Hematopoietic multipotent progenitor cell (in vitro differentiated cells): ENCODE measurements around the gene AARS1. TPM values are rescaled to one million over a fixed set of nuclear protein-coding genes. Genes with fewer than 3 reads are reported as not detected.
"Not testable (repeated sequence)": the region's sequence is repeated elsewhere in the genome, so short reads cannot be mapped to it uniquely, and the experiment has no call there.

Source experiments
- DNase-seq, 3 donors: peaks; one replicate each; pipeline ENCODE4 v3.0.0-alpha.2; 2011 to 2015; ENCODE audit warnings: low read depth in 2 of 3, low spot score in 2 of 3
- small RNA-seq: library from RNA; depleted of rRNA; stranded (forward); fragments of <200 nt; gene quantifications from one replicate; pipeline ENCODE3, GENCODE V24; 2012
- total RNA-seq: library from RNA; depleted of rRNA; stranded (reverse); fragments of >200 nt; gene quantifications from one replicate; pipeline ENCODE4 v1.2.3, GENCODE V29; 2012

The AARS1 gene
- total RNA-seq, 1 donor: 39.3 TPM

DNA sequence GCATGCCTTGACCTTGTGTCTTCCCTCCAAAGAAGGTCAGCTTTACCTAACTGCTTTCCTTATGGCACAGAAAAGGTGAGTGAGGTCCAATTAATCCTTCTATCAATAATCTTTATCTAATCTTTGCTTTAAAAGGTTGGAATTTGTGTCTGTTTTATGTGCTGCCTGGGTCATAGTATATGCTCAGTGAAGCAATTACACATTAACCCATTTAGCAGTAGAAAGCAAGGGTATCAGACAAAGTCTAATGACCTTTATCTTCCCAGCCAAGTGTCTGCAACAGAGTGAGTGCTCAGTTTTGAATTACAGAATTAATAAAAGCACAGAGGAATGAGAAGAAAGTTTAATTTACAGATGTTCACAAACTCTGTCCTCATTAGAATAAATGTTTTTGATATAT lies 63.3 kb downstream of the AARS1 start:
- not testable (repeated sequence) for DNase-seq

DNA sequence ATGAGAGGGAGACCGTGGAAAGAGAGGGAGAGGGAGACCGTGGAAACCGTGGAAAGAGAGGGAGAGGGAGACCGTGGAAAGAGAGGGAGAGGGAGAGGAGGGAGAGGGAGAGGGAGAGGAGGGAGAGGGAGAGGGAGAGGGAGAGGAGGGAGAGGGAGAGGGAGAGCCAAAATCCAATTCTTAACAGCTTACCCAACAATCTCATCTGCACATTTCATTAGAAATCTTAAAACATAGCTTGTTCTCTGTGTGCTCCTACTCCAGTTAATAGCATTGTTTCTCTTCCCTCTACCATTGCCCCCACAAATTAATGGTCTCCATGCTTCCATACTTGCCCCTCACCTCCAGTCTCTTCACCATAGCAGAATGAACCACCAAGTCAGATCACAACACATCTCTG lies 63.9 kb downstream of the AARS1 start:
- DNase-seq: not testable (repeated sequence)

GRCh38 chr16:70224645-70225044 lies 64.7 kb downstream of the AARS1 start:
- not testable (repeated sequence) for DNase-seq

GRCh38 chr16:70223971-70224513 lies 65.3 kb downstream of the AARS1 start:
- DNase-seq: not testable (repeated sequence)

GRCh38 chr16:70223216-70223615 lies 66.1 kb downstream of the AARS1 start:
- DNase-seq: not testable (repeated sequence)

GRCh38 chr16:70222574-70222973 lies 66.7 kb downstream of the AARS1 start:
- DNase-seq: not testable (repeated sequence)

- not testable (repeated sequence) for DNase-seq
These were observed 70.7 kb downstream of the AARS1 start for GRCh38 chr16:70218586-70218985.

GRCh38 chr16:70206382-70206781 lies 82.9 kb downstream of the AARS1 start:
- DNase-seq: not testable (repeated sequence)

GRCh38 chr16:70204668-70205405 lies 84.5 kb downstream of the AARS1 start:
- not testable (repeated sequence) for DNase-seq

DNA sequence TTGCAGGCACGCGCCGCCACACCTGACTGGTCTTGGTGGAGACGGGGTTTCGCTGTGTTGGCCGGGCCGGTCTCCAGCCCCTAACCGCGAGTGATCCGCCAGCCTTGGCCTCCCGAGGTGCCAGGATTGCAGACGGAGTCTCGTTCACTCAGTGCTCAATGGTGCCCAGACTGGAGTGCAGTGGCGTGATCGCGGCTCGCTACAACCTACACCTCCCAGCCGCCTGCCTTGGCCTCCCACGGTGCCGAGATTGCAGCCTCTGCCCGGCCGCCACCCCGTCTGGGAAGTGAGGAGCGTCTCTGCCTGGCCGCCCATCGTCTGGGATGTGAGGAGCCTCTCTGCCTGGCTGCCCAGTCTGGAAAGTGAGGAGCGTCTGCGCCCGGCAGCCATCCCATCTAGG lies 85.3 kb downstream of the AARS1 start:
- DNase-seq: not testable (repeated sequence)

DNA sequence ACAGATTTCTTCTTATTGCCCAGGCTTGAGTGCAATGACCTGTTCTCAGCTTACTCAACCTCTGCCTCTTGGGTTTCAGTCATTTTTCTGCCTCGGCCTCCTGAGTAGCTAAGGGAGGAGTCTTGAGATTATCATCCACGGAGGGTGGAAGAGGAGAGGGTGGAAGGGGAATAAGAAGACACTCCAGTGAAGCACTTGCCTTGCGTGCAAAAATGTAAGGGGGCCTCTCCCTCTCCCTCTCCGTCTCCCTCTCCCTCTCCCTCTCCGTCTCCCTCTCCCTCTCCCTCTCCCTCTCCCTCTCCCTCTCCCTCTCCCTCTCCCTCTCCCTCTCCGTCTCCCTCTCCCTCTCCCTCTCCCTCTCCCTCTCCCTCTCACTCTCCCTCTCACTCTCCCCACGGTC lies 85.8 kb downstream of the AARS1 start:
- not testable (repeated sequence) for DNase-seq

Small RNA genes lying within 50 kb of the gene (small RNA-seq; reads per million reads assigned to genes)
- gene AC009060.2: not detected
- not detected for gene RN7SL279P

Other genes with a start within 250 kb of the AARS1 start
- 30.4 TPM for gene PDPR, start 175.2 kb downstream of the AARS1 start, total RNA-seq
- under 0.01 TPM for gene CLEC18C, start 115.7 kb downstream of the AARS1 start, total RNA-seq
- 24.5 TPM for gene EXOSC6, start 37.6 kb downstream of the AARS1 start, total RNA-seq
- 27.5 TPM for gene DDX19B, start 9.7 kb upstream of the AARS1 start, total RNA-seq
- 31.5 TPM for gene DDX19A, start 57.4 kb upstream of the AARS1 start, total RNA-seq
- 49.0 TPM for gene ST3GAL2, start 149.6 kb upstream of the AARS1 start, total RNA-seq
- gene FCSK, start 165.1 kb upstream of the AARS1 start, total RNA-seq: 11.6 TPM
- gene COG4, start 234.0 kb upstream of the AARS1 start, total RNA-seq: 49.0 TPM
- gene SF3B3, start 234.3 kb upstream of the AARS1 start, total RNA-seq: 184 TPM